ENCODE results near the gene ZFYVE21. TPM values are rescaled to one million over a fixed set of nuclear protein-coding genes. Genes with fewer than 3 reads are reported as not detected.

Gene ZFYVE21
- total RNA-seq, 2 experiments from 2014 or later, result 18.0 to 22.5 TPM

DNA sequence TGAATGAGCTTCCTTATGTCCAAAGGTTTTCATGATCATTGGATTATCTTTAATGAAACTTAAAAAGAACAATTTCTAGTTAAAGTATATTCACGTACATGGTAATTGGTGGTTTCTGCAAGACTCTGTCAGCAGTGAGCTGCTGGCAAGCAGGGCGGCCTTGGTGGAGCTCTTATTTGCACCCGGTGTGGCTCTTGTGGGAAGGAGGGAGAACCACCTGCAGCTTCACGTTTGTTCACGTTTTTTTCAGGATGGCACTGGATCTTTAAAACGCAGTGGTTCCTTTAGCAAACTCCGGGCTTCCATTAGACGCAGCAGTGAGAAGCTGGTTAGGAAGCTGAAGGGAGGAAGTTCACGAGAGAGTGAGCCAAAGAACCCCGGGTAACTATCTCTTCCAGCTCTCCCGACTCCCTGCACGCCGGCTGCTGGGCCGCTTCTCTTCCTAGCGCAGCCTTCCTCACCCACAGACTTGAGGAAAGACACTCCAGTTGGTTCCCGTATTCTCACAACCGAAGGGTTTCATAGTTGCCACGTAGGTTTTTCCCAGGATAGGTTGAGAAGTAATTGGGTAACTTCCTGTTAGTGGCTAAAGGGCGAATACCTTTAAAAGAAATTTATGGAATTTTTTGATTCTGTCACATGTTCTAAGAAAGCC, 28.7 kb upstream of the ZFYVE21 start:
- TF ChIP-seq, protein P1, sequence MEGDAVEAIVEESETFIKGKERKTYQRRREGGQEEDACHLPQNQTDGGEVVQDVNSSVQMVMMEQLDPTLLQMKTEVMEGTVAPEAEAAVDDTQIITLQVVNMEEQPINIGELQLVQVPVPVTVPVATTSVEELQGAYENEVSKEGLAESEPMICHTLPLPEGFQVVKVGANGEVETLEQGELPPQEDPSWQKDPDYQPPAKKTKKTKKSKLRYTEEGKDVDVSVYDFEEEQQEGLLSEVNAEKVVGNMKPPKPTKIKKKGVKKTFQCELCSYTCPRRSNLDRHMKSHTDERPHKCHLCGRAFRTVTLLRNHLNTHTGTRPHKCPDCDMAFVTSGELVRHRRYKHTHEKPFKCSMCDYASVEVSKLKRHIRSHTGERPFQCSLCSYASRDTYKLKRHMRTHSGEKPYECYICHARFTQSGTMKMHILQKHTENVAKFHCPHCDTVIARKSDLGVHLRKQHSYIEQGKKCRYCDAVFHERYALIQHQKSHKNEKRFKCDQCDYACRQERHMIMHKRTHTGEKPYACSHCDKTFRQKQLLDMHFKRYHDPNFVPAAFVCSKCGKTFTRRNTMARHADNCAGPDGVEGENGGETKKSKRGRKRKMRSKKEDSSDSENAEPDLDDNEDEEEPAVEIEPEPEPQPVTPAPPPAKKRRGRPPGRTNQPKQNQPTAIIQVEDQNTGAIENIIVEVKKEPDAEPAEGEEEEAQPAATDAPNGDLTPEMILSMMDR (conservative IDR thresholded peaks at IDR 0.05; ENCODE audit: low read length), result no peak
- TF ChIP-seq EZH2phosphoT487 (IDR thresholded peaks at IDR 0.05; ENCODE audit: borderline replicate concordance, low read depth, low read length), result no peak
- intact Hi-C loops (cut with micrococcal nuclease; ENCODE audit: unreplicated experiment), result loop anchor here (5.0 kb wide), 1 partner anchor 125 kb away; the partner anchor contains the start of genes BAG5 and COA8
- Histone ChIP-seq H3K4me1 (ENCODE audit: insufficient read depth, low read length, poor library complexity, severe bottlenecking) (peaks cover 34% of the 10 kb centered on the region), H3K4me3 (ENCODE audit: low read depth, low read length, poor library complexity, severe bottlenecking) (no peak overlapping the region), H3K4me2 (ENCODE audit: low read length) (no peak overlapping the region), H3K9me2 (ENCODE audit: insufficient read depth, low read length) (no peaks in the 10 kb centered on the region), H3K9me3 (ENCODE audit: low read length) (no peaks in the 10 kb centered on the region), H3K79me2 (ENCODE audit: insufficient read depth, low read depth, low read length) (peaks cover 4% of the 10 kb centered on the region; the same call in 1 of the 2 replicates), H2AFZ (ENCODE audit: low read length) (no peak overlapping the region), H3K36me3 (ENCODE audit: insufficient read depth, low read length) (peaks cover 65% of the 10 kb centered on the region), H3K27ac (ENCODE audit: low read depth, low read length, poor library complexity, severe bottlenecking) (no peak overlapping the region), H4K20me1 (ENCODE audit: insufficient read depth, low read length) (no peaks in the 10 kb centered on the region)
- ChIA-PET CTCF (ENCODE audit: unreplicated experiment) (no interaction called here), POLR2A (interaction anchor here (0.8 kb wide), 1 partner anchor 119 kb away, joined by 4 read pairs; no protein-coding TSS in a partner anchor)
- no peak for DNase-seq (ENCODE audit: low spot score)
- BruUV-seq (replicated peaks), result no TSS peak

DNA sequence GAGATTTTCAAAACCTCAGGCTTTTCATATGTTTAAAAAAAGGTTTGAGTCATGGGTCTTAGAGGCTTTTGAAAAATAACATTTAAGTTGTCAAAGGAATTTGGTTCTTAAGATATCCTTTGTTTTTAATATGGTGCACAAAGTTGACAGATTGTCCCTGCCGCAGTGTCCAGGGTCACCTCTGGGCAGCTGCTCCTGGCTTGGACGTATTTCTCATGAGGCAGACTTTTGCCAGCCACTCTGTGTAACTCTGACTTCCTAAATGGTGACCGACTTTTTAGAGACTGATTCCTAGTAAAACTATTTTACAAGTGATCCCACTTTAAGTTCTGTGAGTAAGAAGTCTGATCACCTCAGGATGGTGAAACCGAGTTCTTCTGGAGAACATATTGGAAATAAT, 27.9 kb upstream of the ZFYVE21 start:
- H3K27ac ChIP-seq (ENCODE audit: low read depth, low read length, poor library complexity, severe bottlenecking), result no peak overlapping the region
- peaks cover 42% of the 10 kb centered on the region for H3K4me1 ChIP-seq (ENCODE audit: insufficient read depth, low read length, poor library complexity, severe bottlenecking)
- H3K9me3 ChIP-seq (ENCODE audit: low read length), result no peaks in the 10 kb centered on the region
- intact Hi-C loops (cut with micrococcal nuclease; ENCODE audit: unreplicated experiment), result loop anchor here (5.0 kb wide), 1 partner anchor 125 kb away; the partner anchor contains the start of genes BAG5 and COA8
- no TSS peak for BruUV-seq (replicated peaks)
- H3K9me2 ChIP-seq (ENCODE audit: insufficient read depth, low read length), result no peaks in the 10 kb centered on the region
- peaks cover 66% of the 10 kb centered on the region for H3K36me3 ChIP-seq (ENCODE audit: insufficient read depth, low read length)
- H3K4me3 ChIP-seq (ENCODE audit: low read depth, low read length, poor library complexity, severe bottlenecking), result no peak overlapping the region
- peaks cover 4% of the 10 kb centered on the region; the same call in 1 of the 2 replicates for H3K79me2 ChIP-seq (ENCODE audit: insufficient read depth, low read depth, low read length)
- CTCF ChIA-PET (ENCODE audit: unreplicated experiment), result no interaction called here
- POLR2A ChIA-PET, result no interaction called here
- no peak for DNase-seq (ENCODE audit: low spot score)
- H4K20me1 ChIP-seq (ENCODE audit: insufficient read depth, low read length), result no peaks in the 10 kb centered on the region
- no peak overlapping the region for H2AFZ ChIP-seq (ENCODE audit: low read length)
- TF ChIP-seq, protein P1 (conservative IDR thresholded peaks at IDR 0.05; ENCODE audit: low read length), result no peak
- no peak for TF ChIP-seq EZH2phosphoT487 (IDR thresholded peaks at IDR 0.05; ENCODE audit: borderline replicate concordance, low read depth, low read length)
- H3K4me2 ChIP-seq (ENCODE audit: low read length), result no peak overlapping the region

DNA sequence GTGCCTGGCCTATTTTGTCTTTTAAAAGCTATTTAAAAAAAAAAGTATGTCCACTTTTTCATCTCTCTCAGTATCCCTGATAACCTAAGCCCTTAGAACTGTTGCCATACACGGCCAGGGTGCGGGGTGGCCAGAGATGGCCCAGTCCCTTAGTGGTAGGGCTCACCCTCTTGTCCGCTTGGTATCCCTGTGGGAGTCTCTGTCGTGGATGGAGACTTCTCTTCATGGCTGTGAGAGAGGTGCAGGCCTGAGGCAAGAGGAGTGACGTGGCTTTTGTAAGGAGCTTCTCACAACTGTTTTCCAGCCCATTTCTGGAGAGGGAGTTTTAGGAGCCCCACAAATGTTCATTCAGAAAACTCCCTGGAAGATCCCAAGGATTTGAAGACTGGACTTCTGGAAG, 27.2 kb upstream of the ZFYVE21 start:
- Histone ChIP-seq H3K9me2 (ENCODE audit: insufficient read depth, low read length) (no peaks in the 10 kb centered on the region), H3K36me3 (ENCODE audit: insufficient read depth, low read length) (peaks cover 66% of the 10 kb centered on the region), H2AFZ (ENCODE audit: low read length) (no peak overlapping the region), H3K4me2 (ENCODE audit: low read length) (peak overlapping the region; percentile 71), H3K79me2 (ENCODE audit: insufficient read depth, low read depth, low read length) (peaks cover 4% of the 10 kb centered on the region; the same call in 1 of the 2 replicates), H3K27ac (ENCODE audit: low read depth, low read length, poor library complexity, severe bottlenecking) (peak overlapping the region; percentile 91), H3K4me1 (ENCODE audit: insufficient read depth, low read length, poor library complexity, severe bottlenecking) (peaks cover 49% of the 10 kb centered on the region), H3K9me3 (ENCODE audit: low read length) (no peaks in the 10 kb centered on the region), H4K20me1 (ENCODE audit: insufficient read depth, low read length) (no peaks in the 10 kb centered on the region), H3K4me3 (ENCODE audit: low read depth, low read length, poor library complexity, severe bottlenecking) (no peak overlapping the region)
- TF ChIP-seq EZH2phosphoT487 (IDR thresholded peaks at IDR 0.05; ENCODE audit: borderline replicate concordance, low read depth, low read length), result no peak
- TF ChIP-seq, protein P1 (conservative IDR thresholded peaks at IDR 0.05; ENCODE audit: low read length), result no peak
- ChIA-PET POLR2A (no interaction called here), CTCF (ENCODE audit: unreplicated experiment) (no interaction called here)
- DNase-seq (ENCODE audit: low spot score), result no peak
- BruUV-seq (replicated peaks), result no TSS peak
- intact Hi-C loops (cut with micrococcal nuclease; ENCODE audit: unreplicated experiment), result loop anchor here (5.0 kb wide), 1 partner anchor 126 kb away; the partner anchor contains the start of genes BAG5 and COA8
